RWPE1 (cell line): ENCODE data around the gene SERPINB8.

Source experiments
- CTCF ChIA-PET: fragments of 350-600 bp; sonication (Branson Sonifier 250); formaldehyde crosslinking; extraction: SDS; loops from one replicate; lab custom pipeline; 2021; lab: Yijun Ruan, JAX
- POLR2A ChIA-PET: fragments of 400-600 bp; formaldehyde crosslinking; extraction: SDS; loops from one replicate; lab custom pipeline; 2020; ENCODE audit warnings: antibody characterized with exemption; ENCODE audit not compliant: low non-redundant PET; lab: Yijun Ruan, JAX
- DNase-seq: peaks from one replicate; pipeline ENCODE4 v3.0.0; 2012; ENCODE audit warnings: low spot score
- H3K27ac ChIP-seq: fragments of 450-650 bp; 2 replicates; pipeline ENCODE4 v1.5.1; 2017
- CTCF ChIP-seq: fragments of 450-650 bp; conservative IDR thresholded peaks from 2 replicates; pipeline ENCODE4 v1.5.1; 2017; ENCODE audit warnings: low read depth, mild to moderate bottlenecking

The SERPINB8 gene

DNA sequence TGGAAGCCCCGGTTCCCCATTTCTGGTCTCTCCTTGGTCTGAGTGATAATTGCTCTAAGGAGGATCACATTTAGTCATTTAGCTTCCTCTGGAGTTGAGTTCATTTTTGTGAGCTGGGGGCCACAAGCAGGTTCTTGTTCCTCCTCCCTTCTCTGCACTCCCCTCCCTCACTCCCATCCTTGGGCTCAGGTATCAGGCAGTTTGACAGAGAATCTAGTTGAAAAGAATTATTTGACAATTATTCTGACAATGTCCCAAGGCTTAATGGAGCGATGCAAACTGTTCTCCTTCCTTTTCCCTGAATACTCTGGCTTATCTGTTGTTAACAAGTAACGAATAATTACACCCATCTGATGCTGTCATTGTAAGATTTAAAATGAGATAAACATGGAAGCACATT is 61.5 kb downstream of the SERPINB8 start:
- no peak for DNase-seq
- CTCF ChIA-PET: interaction anchor here (0.5 kb wide), 1 partner anchor 628 kb away, joined by 3 read pairs; no protein-coding TSS in a partner anchor
- POLR2A ChIA-PET: no interaction called here
- TF ChIP-seq CTCF: no peak
- no peak overlapping the region for H3K27ac ChIP-seq

GRCh38 chr18:64032312-64032711 is 62.4 kb downstream of the SERPINB8 start:
- no peak for TF ChIP-seq CTCF
- POLR2A ChIA-PET: no interaction called here
- no peak for DNase-seq
- CTCF ChIA-PET: no interaction called here
- H3K27ac ChIP-seq: no peak overlapping the region

DNA sequence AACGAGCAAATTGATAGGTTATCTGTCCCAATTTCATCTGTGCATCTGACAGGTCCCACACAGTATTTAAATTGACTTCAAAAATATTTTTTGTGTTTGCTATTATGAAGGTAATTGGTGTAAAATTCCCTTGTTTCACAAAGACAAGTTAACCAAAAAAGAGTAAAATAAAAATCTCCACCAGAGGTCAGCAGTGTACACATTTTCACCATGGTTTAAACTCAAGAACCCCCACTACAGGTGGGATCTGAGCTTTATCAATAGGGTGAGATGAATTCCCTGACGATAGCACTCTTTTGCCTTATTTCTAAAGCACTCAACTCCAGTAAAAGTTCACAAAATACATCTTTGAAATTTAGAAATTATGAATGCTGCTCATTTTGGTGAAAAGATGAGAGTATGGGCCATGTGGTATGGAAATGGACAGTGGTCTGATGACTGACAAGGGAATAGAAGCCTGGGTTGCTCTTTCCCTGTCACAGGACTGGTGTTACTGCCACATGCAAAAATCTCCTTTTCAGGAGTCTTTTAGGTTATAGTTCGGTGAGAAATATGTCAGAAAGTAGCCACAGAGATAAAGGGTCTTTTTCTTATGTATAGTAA is 68.0 kb downstream of the SERPINB8 start:
- POLR2A ChIA-PET: no interaction called here
- no peak overlapping the region for H3K27ac ChIP-seq
- peak; percentile 73 for TF ChIP-seq CTCF
- CTCF ChIA-PET: interaction anchor here (0.7 kb wide), 2 partner anchors 22 to 62 kb away, joined by 4 to 5 read pairs; no protein-coding TSS in a partner anchor
- DNase-seq: peak; percentile 42
